Endometrial microvascular endothelial cells (primary cell): ENCODE data around the gene MFSD6. TPM values are rescaled to one million over a fixed set of nuclear protein-coding genes. Genes with fewer than 3 reads are reported as not detected.

ENCODE experiments used
- in situ Hi-C: cut with HindIII; loops from 2 replicates; pipeline ENCODE4 v1.10.0; 2017; ENCODE audit warnings: low sequenced_read_pairs, low pct_unique_long_range_greater_than_20kb; ENCODE audit errors: inconsistent ontology term
- total RNA-seq: library from RNA; depleted of rRNA; stranded (reverse); fragments of >200 nt; gene quantifications from one replicate; pipeline ENCODE4 v1.2.3, GENCODE V29; 2015; ENCODE audit errors: inconsistent ontology term

Gene MFSD6
- total RNA-seq, 1 donor from 2014 or later = 2.5 TPM

GRCh38 chr2:190535121-190535439 is 126.9 kb downstream of the MFSD6 start:
- in situ Hi-C loops = no loop called here

- in situ Hi-C loops = no loop called here
These were observed 127.4 kb downstream of the MFSD6 start for GRCh38 chr2:190535586-190535985.

- in situ Hi-C loops = no loop called here
These were observed 129.6 kb downstream of the MFSD6 start for GRCh38 chr2:190537765-190538164.

- in situ Hi-C loops = no loop called here
These were observed 130.0 kb downstream of the MFSD6 start for GRCh38 chr2:190538201-190538600.

GRCh38 chr2:190540048-190540447 is 131.9 kb downstream of the MFSD6 start:
- in situ Hi-C loops = no loop called here

- in situ Hi-C loops = no loop called here
These were observed 136.9 kb downstream of the MFSD6 start for GRCh38 chr2:190545093-190545492.

GRCh38 chr2:190545555-190546385 is 137.6 kb downstream of the MFSD6 start:
- in situ Hi-C loops = no loop called here

GRCh38 chr2:190546734-190547133 is 138.6 kb downstream of the MFSD6 start:
- in situ Hi-C loops = no loop called here

GRCh38 chr2:190547886-190548285 is 139.7 kb downstream of the MFSD6 start:
- in situ Hi-C loops = no loop called here

GRCh38 chr2:190550137-190550536 is 142.0 kb downstream of the MFSD6 start:
- in situ Hi-C loops = no loop called here

Other genes starting within 250 kb of the MFSD6 start
- 18.1 TPM for gene HIBCH, start 88.5 kb upstream of the MFSD6 start, total RNA-seq
- 29.4 TPM for gene INPP1, start 64.8 kb upstream of the MFSD6 start, total RNA-seq
- gene NEMP2, start 126.4 kb downstream of the MFSD6 start, total RNA-seq = 4.2 TPM
- gene NAB1, start 240.7 kb downstream of the MFSD6 start, total RNA-seq = 9.6 TPM